GM19099 (cell line): ENCODE data around the gene HS2ST1.

Source experiments
- POLR2A ChIP-seq: IDR thresholded peaks from 3 replicates; pipeline ENCODE4 v1.6.1; 2011; ENCODE audit warnings: low read depth; ENCODE audit not compliant: insufficient read length; ENCODE audit errors: extremely low read depth

The HS2ST1 gene

DNA sequence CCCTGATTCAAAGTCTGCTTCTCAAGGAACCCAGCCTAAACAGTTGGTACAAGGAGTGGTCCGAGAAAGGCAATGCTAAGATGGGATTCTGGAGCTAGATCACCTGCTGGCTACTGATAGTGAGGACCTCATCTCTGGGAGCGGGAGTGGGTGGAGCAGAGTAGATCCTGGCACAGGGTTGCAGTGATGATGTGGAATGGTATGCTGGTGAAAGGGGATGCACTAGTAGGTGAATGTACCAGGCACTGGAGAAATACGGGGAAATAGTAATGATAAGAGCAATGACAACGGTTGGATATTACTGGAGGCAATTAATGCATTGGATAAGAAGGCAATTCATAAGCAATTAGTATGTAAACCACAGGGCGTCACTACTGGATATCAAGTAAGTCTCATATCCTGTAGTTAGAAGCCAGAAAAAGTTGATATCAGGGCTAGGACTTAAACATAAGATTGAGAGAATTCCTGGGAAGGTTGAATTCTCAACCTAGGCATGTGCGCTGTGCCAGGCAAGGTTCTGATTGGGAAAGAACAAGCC lies 245.0 kb downstream of the HS2ST1 start:
- TF ChIP-seq POLR2A = no peak
